NCI-H2107 treated with DMSO at 0.1 percent for 48 hours (cell line): ENCODE data around the gene ABHD17C.
"Not testable (repeated sequence)": the region's sequence is repeated elsewhere in the genome, so short reads cannot be mapped to it uniquely, and the experiment has no call there.

ENCODE experiments used
- DNase-seq: peaks from one replicate; lab custom pipeline; 2025; ENCODE audit not compliant: unreplicated experiment; lab: John Stamatoyannopoulos, UW

The ABHD17C gene

GRCh38 chr15:80695099-80695910, at the start of gene ABHD17C:
ABHD17C (plus strand) TSS chr15:80695310; CDS start chr15:80695430, 120 bp downstream.
- no peak for DNase-seq

GRCh38 chr15:80645494-80646065, 49.5 kb upstream of the ABHD17C start:
- no peak for DNase-seq

GRCh38 chr15:80647424-80647823, 47.7 kb upstream of the ABHD17C start:
- DNase-seq = not testable (repeated sequence)

- no peak for DNase-seq
Observed at GRCh38 chr15:80654299-80654698, 40.8 kb upstream of the ABHD17C start.

GRCh38 chr15:80659375-80659774, 35.7 kb upstream of the ABHD17C start:
- DNase-seq = no peak

GRCh38 chr15:80660119-80660518, 35.0 kb upstream of the ABHD17C start:
- DNase-seq = no peak

GRCh38 chr15:80662129-80662528, 33.0 kb upstream of the ABHD17C start:
- no peak for DNase-seq

GRCh38 chr15:80662757-80663553, 32.2 kb upstream of the ABHD17C start:
- no peak for DNase-seq

GRCh38 chr15:80665151-80665550, 30.0 kb upstream of the ABHD17C start:
- no peak for DNase-seq

- no peak for DNase-seq
Observed at GRCh38 chr15:80667936-80668335, 27.2 kb upstream of the ABHD17C start.

- no peak for DNase-seq
Observed at GRCh38 chr15:80668546-80669236, 26.4 kb upstream of the ABHD17C start.

- no peak for DNase-seq
Observed at GRCh38 chr15:80669663-80670273, 25.3 kb upstream of the ABHD17C start.

- DNase-seq = no peak
Observed at GRCh38 chr15:80673561-80674244, 21.4 kb upstream of the ABHD17C start.

GRCh38 chr15:80674245-80674614, 20.9 kb upstream of the ABHD17C start:
- DNase-seq = no peak

GRCh38 chr15:80677041-80677440, 18.1 kb upstream of the ABHD17C start:
- DNase-seq = no peak

- no peak for DNase-seq
Observed at GRCh38 chr15:80679167-80679803, 15.8 kb upstream of the ABHD17C start.

- no peak for DNase-seq
Observed at GRCh38 chr15:80679804-80680175, 15.3 kb upstream of the ABHD17C start.

GRCh38 chr15:80682201-80682600, 12.9 kb upstream of the ABHD17C start:
- no peak for DNase-seq

- no peak for DNase-seq
Observed at GRCh38 chr15:80684697-80685096, 10.4 kb upstream of the ABHD17C start.

- DNase-seq = no peak
Observed at GRCh38 chr15:80685628-80686027, 9.5 kb upstream of the ABHD17C start.
